Osteoblast (primary cell): ENCODE measurements around the gene NR2F1. TPM values are rescaled to one million over a fixed set of nuclear protein-coding genes. Genes with fewer than 3 reads are reported as not detected.

ENCODE experiments used
- DNase-seq: peaks from one replicate; pipeline ENCODE4 v3.0.0; 2011; ENCODE audit warnings: low spot score, mixed read lengths; ENCODE audit not compliant: insufficient read length; ENCODE audit errors: missing footprints
- H2AFZ ChIP-seq: 2 replicates; pipeline ENCODE4 v1.6.0; 2011; ENCODE audit warnings: mild to moderate bottlenecking, low read length
- H3K27ac ChIP-seq: 2 replicates; pipeline ENCODE4 v1.5.1; 2011; ENCODE audit warnings: mild to moderate bottlenecking, low read depth, low read length, moderate library complexity
- H3K27me3 ChIP-seq: 2 replicates; pipeline ENCODE4 v1.6.0; 2012; ENCODE audit warnings: mild to moderate bottlenecking, control low read depth, inconsistent platforms, low read length, moderate library complexity; ENCODE audit not compliant: insufficient read depth
- H3K36me3 ChIP-seq: 2 replicates; pipeline ENCODE4 v1.5.1; 2011; ENCODE audit warnings: mild to moderate bottlenecking, low read length, control low read depth, moderate library complexity; ENCODE audit not compliant: insufficient read depth
- H3K4me1 ChIP-seq: 2 replicates; pipeline ENCODE4 v1.5.1; 2011; ENCODE audit warnings: mild to moderate bottlenecking, low read length, control low read depth, moderate library complexity; ENCODE audit not compliant: insufficient read depth
- H3K4me2 ChIP-seq: 2 replicates; pipeline ENCODE4 v1.6.0; 2011; ENCODE audit warnings: mild to moderate bottlenecking, low read length; ENCODE audit not compliant: insufficient read depth
- H3K4me3 ChIP-seq: fragments of 200-600 bp; sonication (generic); 3 replicates; pipeline ENCODE4 v1.5.1; 2012; ENCODE audit warnings: mild to moderate bottlenecking, low read length, inconsistent platforms; ENCODE audit not compliant: insufficient read depth
- H3K79me2 ChIP-seq: 2 replicates; pipeline ENCODE4 v1.6.0; 2012; ENCODE audit warnings: mild to moderate bottlenecking, low read length, control low read depth, inconsistent platforms; ENCODE audit not compliant: insufficient read depth
- H3K9me3 ChIP-seq: 2 replicates; pipeline ENCODE4 v1.5.1; 2011; ENCODE audit warnings: low read depth, low read length, control low read depth
- H4K20me1 ChIP-seq: 2 replicates; pipeline ENCODE4 v1.6.0; 2012; ENCODE audit warnings: mild to moderate bottlenecking, low read length, control low read depth; ENCODE audit not compliant: insufficient read depth
- CTCF ChIP-seq: IDR thresholded peaks from 2 replicates; pipeline ENCODE4 v1.5.1; 2011; ENCODE audit warnings: mild to moderate bottlenecking, low read depth, low read length, moderate library complexity; ENCODE audit errors: extremely low read depth
- total RNA-seq: library from RNA; depleted of rRNA; stranded (reverse); fragments of >200 nt; gene quantifications from 2 replicates; pipeline ENCODE4 v1.2.3, GENCODE V29; 2012

Gene NR2F1
- total RNA-seq, 1 donor: 7.2 TPM

GRCh38 chr5:93591323-93591945, 8.4 kb downstream of the NR2F1 start:
- no peak overlapping the region for H3K4me2 ChIP-seq
- H2AFZ ChIP-seq: no peak overlapping the region
- no peak overlapping the region for H3K27ac ChIP-seq
- no peak for TF ChIP-seq CTCF
- DNase-seq: no peak
- peaks cover 12% of the 10 kb centered on the region for H4K20me1 ChIP-seq
- H3K4me3 ChIP-seq: no peak overlapping the region
- H3K27me3 ChIP-seq: no peaks in the 10 kb centered on the region
- H3K9me3 ChIP-seq: no peaks in the 10 kb centered on the region
- H3K4me1 ChIP-seq: peaks cover 4% of the 10 kb centered on the region
- peaks cover 58% of the 10 kb centered on the region for H3K79me2 ChIP-seq
- peaks cover 18% of the 10 kb centered on the region for H3K36me3 ChIP-seq

- Histone ChIP-seq H3K4me3 (no peak overlapping the region), H3K9me3 (no peaks in the 10 kb centered on the region), H3K79me2 (peaks cover 44% of the 10 kb centered on the region), H3K27ac (no peak overlapping the region), H3K4me1 (no peaks in the 10 kb centered on the region), H2AFZ (no peak overlapping the region), H3K4me2 (no peak overlapping the region), H4K20me1 (peaks cover 9% of the 10 kb centered on the region), H3K36me3 (peaks cover 15% of the 10 kb centered on the region), H3K27me3 (peaks cover 8% of the 10 kb centered on the region)
- no peak for DNase-seq
- TF ChIP-seq CTCF: no peak
These were observed 9.9 kb downstream of the NR2F1 start for GRCh38 chr5:93592883-93593282.

GRCh38 chr5:93593476-93594131, 10.6 kb downstream of the NR2F1 start:
- no peak for DNase-seq
- Histone ChIP-seq H4K20me1 (peaks cover 9% of the 10 kb centered on the region), H3K4me2 (no peak overlapping the region), H3K27me3 (peaks cover 13% of the 10 kb centered on the region), H2AFZ (no peak overlapping the region), H3K4me1 (no peaks in the 10 kb centered on the region), H3K4me3 (no peak overlapping the region), H3K9me3 (no peaks in the 10 kb centered on the region), H3K79me2 (peaks cover 38% of the 10 kb centered on the region), H3K27ac (no peak overlapping the region), H3K36me3 (peaks cover 11% of the 10 kb centered on the region)
- TF ChIP-seq CTCF: no peak

- Histone ChIP-seq H3K9me3 (no peaks in the 10 kb centered on the region), H3K4me1 (no peaks in the 10 kb centered on the region), H3K27ac (no peak overlapping the region), H3K27me3 (peaks cover 25% of the 10 kb centered on the region), H2AFZ (no peak overlapping the region), H4K20me1 (peaks cover 9% of the 10 kb centered on the region), H3K79me2 (peaks cover 26% of the 10 kb centered on the region), H3K4me3 (no peak overlapping the region), H3K4me2 (no peak overlapping the region), H3K36me3 (peaks cover 6% of the 10 kb centered on the region)
- DNase-seq: no peak
- TF ChIP-seq CTCF: no peak
These were observed 11.8 kb downstream of the NR2F1 start for GRCh38 chr5:93594591-93595419.
